Stimulated activated naive B cell treated with anti-CD40 and anti-IgM and Interleukin-4, amounts not matched to agents 10 μg/mL and 1 μg/mL and 100 μg/mL, for 72 hours (primary cell): ENCODE results near the gene CCDC187.
"Not testable (repeated sequence)": the region's sequence is repeated elsewhere in the genome, so short reads cannot be mapped to it uniquely, and the experiment has no call there.

Source experiments
- ATAC-seq, 2 donors: fragments of 150-1000 bp; cut with Tn5 transposase; replicated peaks; 2 replicates each; pipeline ENCODE4 v1.10.0; 2021; ENCODE audit warnings: moderate library complexity in 1 of 2
- DNase-seq: peaks from one replicate; pipeline ENCODE4 v3.0.0; 2021
- H3K27ac Mint-ChIP-seq: one replicate; pipeline ENCODE4 v1.8.0; 2022; ENCODE audit warnings: mild to moderate bottlenecking, mixed read lengths
- H3K27me3 Mint-ChIP-seq, 2 donors: one replicate each; pipeline ENCODE4 v1.8.0; 2022; ENCODE audit warnings: mixed read lengths in 2 of 2
- H3K36me3 Mint-ChIP-seq, 2 donors: one replicate each; pipeline ENCODE4 v1.8.0; 2022; ENCODE audit warnings: mixed read lengths in 2 of 2, mild to moderate bottlenecking in 1 of 2
- H3K4me1 Mint-ChIP-seq, 2 donors: one replicate each; pipeline ENCODE4 v1.8.0; 2022; ENCODE audit warnings: mixed read lengths in 2 of 2, mild to moderate bottlenecking in 1 of 2
- H3K4me3 Mint-ChIP-seq, 2 donors: one replicate each; pipeline ENCODE4 v1.8.0; 2022; ENCODE audit warnings: mild to moderate bottlenecking in 2 of 2, mixed read lengths in 2 of 2, moderate library complexity in 1 of 2
- H3K9me3 Mint-ChIP-seq, 2 donors: one replicate each; pipeline ENCODE4 v1.8.0; 2022; ENCODE audit warnings: mixed read lengths in 2 of 2, mild to moderate bottlenecking in 1 of 2

CCDC187 gene

GRCh38 chr9:136239135-136239982 lies 64.5 kb downstream of the CCDC187 start:
- peak overlapping the region; percentile 82 for H3K27ac Mint-ChIP-seq
- peaks cover 52 to 59% of the 10 kb centered on the region in 2 donors for H3K36me3 Mint-ChIP-seq
- no peak for ATAC-seq
- H3K4me3 Mint-ChIP-seq = peak overlapping the region; percentile 78 to 93
- DNase-seq = no peak
- no peaks in the 10 kb centered on the region for H3K9me3 Mint-ChIP-seq
- no peaks in the 10 kb centered on the region for H3K27me3 Mint-ChIP-seq
- peaks cover 66 to 94% of the 10 kb centered on the region in 2 donors for H3K4me1 Mint-ChIP-seq

GRCh38 chr9:136238342-136238732 lies 65.6 kb downstream of the CCDC187 start:
- no peaks in the 10 kb centered on the region for H3K27me3 Mint-ChIP-seq
- peak overlapping the region; percentile 26 for H3K27ac Mint-ChIP-seq
- H3K4me1 Mint-ChIP-seq = peaks cover 72 to 94% of the 10 kb centered on the region in 2 donors
- DNase-seq (no peak), ATAC-seq (no peak)
- H3K36me3 Mint-ChIP-seq = peaks cover 58 to 64% of the 10 kb centered on the region in 2 donors
- H3K9me3 Mint-ChIP-seq = peaks cover 0 to 1% of the 10 kb centered on the region in 2 donors
- peak overlapping the region; percentile 78 to 93 for H3K4me3 Mint-ChIP-seq

GRCh38 chr9:136237486-136238341 lies 66.2 kb downstream of the CCDC187 start:
- H3K36me3 Mint-ChIP-seq = peaks cover 54 to 61% of the 10 kb centered on the region in 2 donors
- H3K27me3 Mint-ChIP-seq = no peaks in the 10 kb centered on the region
- peaks cover 0 to 1% of the 10 kb centered on the region in 2 donors for H3K9me3 Mint-ChIP-seq
- H3K27ac Mint-ChIP-seq = peak overlapping the region; percentile 37
- H3K4me1 Mint-ChIP-seq = peaks cover 70 to 94% of the 10 kb centered on the region in 2 donors
- H3K4me3 Mint-ChIP-seq = peak overlapping the region; percentile 78 to 93
- ATAC-seq (peak; percentile 60 to 65), DNase-seq (peak; percentile 31)

GRCh38 chr9:136236471-136237410 lies 67.2 kb downstream of the CCDC187 start:
- not testable (repeated sequence) for ATAC-seq, H3K27me3 Mint-ChIP-seq, H3K4me3 Mint-ChIP-seq, H3K27ac Mint-ChIP-seq, H3K9me3 Mint-ChIP-seq, DNase-seq
- Mint-ChIP-seq H3K36me3 (peaks cover 53 to 59% of the 10 kb centered on the region in 2 donors), H3K4me1 (peaks cover 68 to 94% of the 10 kb centered on the region in 2 donors)

- H3K4me1 Mint-ChIP-seq = peaks cover 66 to 94% of the 10 kb centered on the region in 2 donors
- ATAC-seq (no peak), DNase-seq (no peak)
- H3K9me3 Mint-ChIP-seq = peaks cover 0 to 1% of the 10 kb centered on the region in 2 donors
- peaks cover 51 to 58% of the 10 kb centered on the region in 2 donors for H3K36me3 Mint-ChIP-seq
- H3K27me3 Mint-ChIP-seq = no peaks in the 10 kb centered on the region
- no peak overlapping the region for H3K27ac Mint-ChIP-seq
- no peak overlapping the region for H3K4me3 Mint-ChIP-seq
These were observed 68.0 kb downstream of the CCDC187 start for GRCh38 chr9:136235709-136236455.

GRCh38 chr9:136235171-136235570 lies 68.7 kb downstream of the CCDC187 start:
- peak overlapping the region in 1 of 2 donors; percentile 69 for H3K4me3 Mint-ChIP-seq
- ATAC-seq (no peak), DNase-seq (no peak)
- H3K9me3 Mint-ChIP-seq = peaks cover 0 to 1% of the 10 kb centered on the region in 2 donors
- peak overlapping the region; percentile 14 for H3K27ac Mint-ChIP-seq
- peaks cover 62 to 94% of the 10 kb centered on the region in 2 donors for H3K4me1 Mint-ChIP-seq
- peaks cover 57 to 62% of the 10 kb centered on the region in 2 donors for H3K36me3 Mint-ChIP-seq
- no peaks in the 10 kb centered on the region for H3K27me3 Mint-ChIP-seq

- H3K27me3 Mint-ChIP-seq = no peaks in the 10 kb centered on the region
- DNase-seq = no peak
- peaks cover 62 to 63% of the 10 kb centered on the region in 2 donors for H3K36me3 Mint-ChIP-seq
- H3K4me1 Mint-ChIP-seq = peaks cover 61 to 94% of the 10 kb centered on the region in 2 donors
- peak overlapping the region; percentile 14 for H3K27ac Mint-ChIP-seq
- no peak for ATAC-seq
- H3K9me3 Mint-ChIP-seq = peaks cover 0 to 1% of the 10 kb centered on the region in 2 donors
- H3K4me3 Mint-ChIP-seq = peak overlapping the region; percentile 55 to 69
These were observed 69.3 kb downstream of the CCDC187 start for GRCh38 chr9:136234597-136234996.

- peak overlapping the region; percentile 47 for H3K27ac Mint-ChIP-seq
- H3K27me3 Mint-ChIP-seq = no peaks in the 10 kb centered on the region
These were observed 70.0 kb downstream of the CCDC187 start for GRCh38 chr9:136233868-136234267.

GRCh38 chr9:136233411-136233810 lies 70.5 kb downstream of the CCDC187 start:
- peaks cover 0 to 1% of the 10 kb centered on the region in 2 donors for H3K9me3 Mint-ChIP-seq
- H3K4me1 Mint-ChIP-seq = peaks cover 54 to 92% of the 10 kb centered on the region in 2 donors
- peak overlapping the region; percentile 37 to 53 for H3K4me3 Mint-ChIP-seq
- peaks cover 61 to 62% of the 10 kb centered on the region in 2 donors for H3K36me3 Mint-ChIP-seq
- H3K27me3 Mint-ChIP-seq = no peaks in the 10 kb centered on the region
- ATAC-seq = no peak
- DNase-seq = no peak
- H3K27ac Mint-ChIP-seq = peak overlapping the region; percentile 47

More at GRCh38 chr9:136233868-136234267, 70.0 kb downstream of the CCDC187 start:
- no peak for ATAC-seq
- Mint-ChIP-seq H3K36me3 (peaks cover 61 to 64% of the 10 kb centered on the region in 2 donors), H3K4me1 (peaks cover 54 to 92% of the 10 kb centered on the region in 2 donors), H3K4me3 (peak overlapping the region; percentile 37 to 53), H3K9me3 (peaks cover 0 to 1% of the 10 kb centered on the region in 2 donors)
- DNase-seq = no peak

GRCh38 chr9:136232969-136233368 lies 70.9 kb downstream of the CCDC187 start:
- ATAC-seq (no peak), DNase-seq (no peak)
- H3K27ac Mint-ChIP-seq = no peak overlapping the region
- no peaks in the 10 kb centered on the region for H3K27me3 Mint-ChIP-seq
- peaks cover 59 to 63% of the 10 kb centered on the region in 2 donors for H3K36me3 Mint-ChIP-seq
- H3K4me3 Mint-ChIP-seq = peak overlapping the region in 1 of 2 donors; percentile 53
- H3K9me3 Mint-ChIP-seq = peaks cover 0 to 1% of the 10 kb centered on the region in 2 donors
- peaks cover 54 to 92% of the 10 kb centered on the region in 2 donors for H3K4me1 Mint-ChIP-seq

GRCh38 chr9:136231478-136232297 lies 72.2 kb downstream of the CCDC187 start:
- Mint-ChIP-seq H3K36me3 (peaks cover 55 to 66% of the 10 kb centered on the region in 2 donors), H3K27me3 (no peaks in the 10 kb centered on the region), H3K27ac (peak overlapping the region; percentile 73), H3K4me3 (peak overlapping the region; percentile 50 to 67), H3K4me1 (peaks cover 58 to 98% of the 10 kb centered on the region in 2 donors), H3K9me3 (peaks cover 0 to 1% of the 10 kb centered on the region in 2 donors)
- no peak for DNase-seq
- ATAC-seq = peak; percentile 74 to 79

GRCh38 chr9:136230773-136231172 lies 73.1 kb downstream of the CCDC187 start:
- Mint-ChIP-seq H3K4me1 (peaks cover 67 to 98% of the 10 kb centered on the region in 2 donors), H3K4me3 (no peak overlapping the region), H3K9me3 (peaks cover 0 to 1% of the 10 kb centered on the region in 2 donors), H3K27me3 (no peaks in the 10 kb centered on the region), H3K36me3 (peaks cover 57 to 68% of the 10 kb centered on the region in 2 donors), H3K27ac (peak overlapping the region; percentile 73)
- ATAC-seq = no peak
- DNase-seq = no peak
